Measurements from ENCODE around the gene FGF22. TPM values are rescaled to one million over a fixed set of nuclear protein-coding genes. Genes with fewer than 3 reads are reported as not detected.

FGF22 gene
- total and polyA plus RNA-seq, 2 experiments from 2014 or later, result 0.70 TPM; not detected in 1

GRCh38 chr19:648904-649801, 9.5 kb downstream of the FGF22 start:
- H4K20me1 ChIP-seq (ENCODE audit: insufficient read depth, poor library complexity, severe bottlenecking), result peaks cover 24% of the 10 kb centered on the region
- no peaks in the 10 kb centered on the region for H3K27me3 ChIP-seq
- no peak overlapping the region for H2AFZ ChIP-seq
- no peaks in the 10 kb centered on the region for H3K4me1 ChIP-seq (ENCODE audit: insufficient read depth)
- H3K36me3 ChIP-seq (replicated peaks; ENCODE audit: insufficient read depth, low read depth), result no peaks in the 10 kb centered on the region
- H3K4me3 ChIP-seq, result no peak overlapping the region
- H3K79me2 ChIP-seq, result peaks cover 33% of the 10 kb centered on the region
- WGBS (ENCODE audit: low lambda C conversion rate, missing lambda C conversion rate), result 96% methylated on average over 44 of the region's 53 CpGs
- no peak for TF ChIP-seq CTCF (IDR thresholded peaks at IDR 0.05; ENCODE audit: poor library complexity)
- no peak for TF ChIP-seq EZH2 (IDR thresholded peaks at IDR 0.05; ENCODE audit: borderline replicate concordance)
- TF ChIP-seq EZH2phosphoT487 (IDR thresholded peaks at IDR 0.05; ENCODE audit: low read depth, severe bottlenecking, unreplicated experiment), result no peak
- DNase-seq (ENCODE audit: low spot score), result no peak
- H3K4me2 ChIP-seq, result no peak overlapping the region
- no peak overlapping the region for H3K27ac ChIP-seq
- H3K9me2 ChIP-seq (replicated peaks; ENCODE audit: insufficient read depth), result no peaks in the 10 kb centered on the region
- H3K9me3 ChIP-seq (ENCODE audit: low read depth), result no peaks in the 10 kb centered on the region

- H2AFZ ChIP-seq, result no peak overlapping the region
- 96% methylated on average over 8 of the region's 11 CpGs for WGBS (ENCODE audit: low lambda C conversion rate, missing lambda C conversion rate)
- TF ChIP-seq EZH2phosphoT487 (IDR thresholded peaks at IDR 0.05; ENCODE audit: low read depth, severe bottlenecking, unreplicated experiment) (no peak), CTCF (IDR thresholded peaks at IDR 0.05; ENCODE audit: poor library complexity) (no peak), EZH2 (IDR thresholded peaks at IDR 0.05; ENCODE audit: borderline replicate concordance) (no peak)
Observed at GRCh38 chr19:650121-650520, 10.4 kb downstream of the FGF22 start.

GRCh38 chr19:651114-651818, 11.6 kb downstream of the FGF22 start:
- Histone ChIP-seq H4K20me1 (ENCODE audit: insufficient read depth, poor library complexity, severe bottlenecking) (peaks cover 44% of the 10 kb centered on the region), H2AFZ (no peak overlapping the region), H3K9me3 (ENCODE audit: low read depth) (no peaks in the 10 kb centered on the region), H3K4me3 (no peak overlapping the region), H3K36me3 (replicated peaks; ENCODE audit: insufficient read depth, low read depth) (no peaks in the 10 kb centered on the region), H3K27ac (no peak overlapping the region), H3K79me2 (peaks cover 53% of the 10 kb centered on the region), H3K4me1 (ENCODE audit: insufficient read depth) (no peaks in the 10 kb centered on the region), H3K9me2 (replicated peaks; ENCODE audit: insufficient read depth) (no peaks in the 10 kb centered on the region), H3K4me2 (no peak overlapping the region), H3K27me3 (no peaks in the 10 kb centered on the region)
- DNase-seq (ENCODE audit: low spot score), result no peak
- WGBS (ENCODE audit: low lambda C conversion rate, missing lambda C conversion rate), result 96% methylated on average over 46 of the region's 58 CpGs
- TF ChIP-seq EZH2 (IDR thresholded peaks at IDR 0.05; ENCODE audit: borderline replicate concordance), result no peak

More at GRCh38 chr19:650121-650520, 10.4 kb downstream of the FGF22 start:
- Histone ChIP-seq H3K4me2 (no peak overlapping the region), H3K4me3 (no peak overlapping the region), H3K9me2 (replicated peaks; ENCODE audit: insufficient read depth) (no peaks in the 10 kb centered on the region), H3K79me2 (peaks cover 41% of the 10 kb centered on the region), H3K27me3 (no peaks in the 10 kb centered on the region), H3K36me3 (replicated peaks; ENCODE audit: insufficient read depth, low read depth) (no peaks in the 10 kb centered on the region), H3K9me3 (ENCODE audit: low read depth) (no peaks in the 10 kb centered on the region), H3K4me1 (ENCODE audit: insufficient read depth) (no peaks in the 10 kb centered on the region), H4K20me1 (ENCODE audit: insufficient read depth, poor library complexity, severe bottlenecking) (peaks cover 33% of the 10 kb centered on the region), H3K27ac (no peak overlapping the region)
- DNase-seq (ENCODE audit: low spot score), result no peak

- 92% methylated on average over 21 of the region's 24 CpGs for whole genome bisulfite sequencing (ENCODE audit: low lambda C conversion rate, missing lambda C conversion rate)
- Histone ChIP-seq H3K4me1 (ENCODE audit: insufficient read depth) (no peaks in the 10 kb centered on the region), H3K36me3 (replicated peaks; ENCODE audit: insufficient read depth, low read depth) (no peaks in the 10 kb centered on the region), H4K20me1 (ENCODE audit: insufficient read depth, poor library complexity, severe bottlenecking) (peaks cover 51% of the 10 kb centered on the region), H3K27me3 (no peaks in the 10 kb centered on the region), H3K27ac (no peak overlapping the region), H3K9me3 (ENCODE audit: low read depth) (no peaks in the 10 kb centered on the region), H3K4me3 (no peak overlapping the region), H3K9me2 (replicated peaks; ENCODE audit: insufficient read depth) (no peaks in the 10 kb centered on the region), H3K79me2 (peaks cover 60% of the 10 kb centered on the region), H2AFZ (no peak overlapping the region), H3K4me2 (no peak overlapping the region)
- TF ChIP-seq EZH2 (IDR thresholded peaks at IDR 0.05; ENCODE audit: borderline replicate concordance), result no peak
- no peak for TF ChIP-seq CTCF (IDR thresholded peaks at IDR 0.05; ENCODE audit: poor library complexity)
- no peak for TF ChIP-seq EZH2phosphoT487 (IDR thresholded peaks at IDR 0.05; ENCODE audit: low read depth, severe bottlenecking, unreplicated experiment)
- DNase-seq (ENCODE audit: low spot score), result no peak
Observed at GRCh38 chr19:651991-652390, 12.3 kb downstream of the FGF22 start.
